OCI-LY7 (cell line): ENCODE data around the gene OR52E1. TPM values are rescaled to one million over a fixed set of nuclear protein-coding genes. Genes with fewer than 3 reads are reported as not detected.

Experiments used
- BruUV-seq: library from RNA; stranded (reverse); fragments of 400-500 nt; replicated peaks from 2 replicates; lab custom pipeline; 2021; lab: Mats Ljungman, UMichigan
- CTCF ChIA-PET: fragments of 300-600 bp; sonication (Branson Sonifier 250); formaldehyde crosslinking; loops from one replicate; lab custom pipeline; 2022; ENCODE audit warnings: antibody characterized with exemption; ENCODE audit not compliant: unreplicated experiment; lab: Charles Lee
- POLR2A ChIA-PET: fragments of 300-600 bp; sonication (Branson Sonifier 250); formaldehyde crosslinking; loops from one replicate; lab custom pipeline; 2022; ENCODE audit warnings: antibody characterized with exemption; lab: Charles Lee
- DNase-seq: peaks from one replicate; pipeline ENCODE4 v3.0.0-alpha.2; 2015; ENCODE audit warnings: low spot score
- H2AFZ ChIP-seq: fragments of 200-600 bp; sonication (generic), shearing (Covaris generic); 2 replicates; pipeline ENCODE4 v1.6.1; 2014; ENCODE audit warnings: mild to moderate bottlenecking, antibody characterized with exemption, low read length, moderate library complexity
- H3K27ac ChIP-seq: fragments of 200-600 bp; sonication (generic); 2 replicates; pipeline ENCODE4 v1.5.1; 2014; ENCODE audit warnings: mixed run types, low read depth, mild to moderate bottlenecking, moderate library complexity, low read length, inconsistent platforms; ENCODE audit not compliant: poor library complexity, severe bottlenecking
- H3K36me3 ChIP-seq: fragments of 200-600 bp; sonication (generic); 2 replicates; pipeline ENCODE4 v1.6.1; 2014; ENCODE audit warnings: mild to moderate bottlenecking, antibody characterized with exemption, low read length, moderate library complexity, mixed read lengths; ENCODE audit not compliant: insufficient read depth
- H3K4me1 ChIP-seq: fragments of 200-600 bp; sonication (generic); 2 replicates; pipeline ENCODE4 v1.5.1; 2014; ENCODE audit warnings: mild to moderate bottlenecking, low read length; ENCODE audit not compliant: insufficient read depth, poor library complexity, severe bottlenecking
- H3K4me2 ChIP-seq: fragments of 200-600 bp; sonication (generic); 2 replicates; pipeline ENCODE4 v1.6.1; 2014; ENCODE audit warnings: mild to moderate bottlenecking, low read length
- H3K4me3 ChIP-seq: fragments of 200-600 bp; sonication (generic); 2 replicates; pipeline ENCODE4 v1.5.1; 2014; ENCODE audit warnings: mild to moderate bottlenecking, low read depth, low read length; ENCODE audit not compliant: poor library complexity, severe bottlenecking
- H3K79me2 ChIP-seq: fragments of 200-600 bp; sonication (generic); 2 replicates; pipeline ENCODE4 v1.6.1; 2016; ENCODE audit warnings: low read depth, mild to moderate bottlenecking, low read length, moderate library complexity, mixed read lengths; ENCODE audit not compliant: insufficient read depth
- H3K9me2 ChIP-seq: fragments of 200-600 bp; sonication (generic); 2 replicates; pipeline ENCODE4 v1.6.1; 2016; ENCODE audit warnings: mild to moderate bottlenecking, low read length, mixed read lengths; ENCODE audit not compliant: insufficient read depth
- H3K9me3 ChIP-seq: fragments of 200-600 bp; sonication (generic); 2 replicates; pipeline ENCODE4 v1.6.1; 2014; ENCODE audit warnings: mild to moderate bottlenecking, mixed run types, low read length, mixed read lengths
- H4K20me1 ChIP-seq: fragments of 200-600 bp; sonication (generic); 2 replicates; pipeline ENCODE4 v1.6.1; 2014; ENCODE audit warnings: mild to moderate bottlenecking, antibody characterized with exemption, low read length, moderate library complexity, mixed read lengths; ENCODE audit not compliant: insufficient read depth
- CTCF ChIP-seq: fragments of 200-600 bp; sonication (generic); conservative IDR thresholded peaks from 2 replicates; pipeline ENCODE4 v1.5.1; 2014; ENCODE audit warnings: mild to moderate bottlenecking, antibody characterized with exemption, low read length, moderate library complexity, mixed read lengths
- EZH2phosphoT487 ChIP-seq: fragments of 200-600 bp; sonication (generic); IDR thresholded peaks from 2 replicates; pipeline ENCODE4 v1.6.1; 2018; ENCODE audit warnings: low read depth, borderline replicate concordance, mild to moderate bottlenecking, mixed run types, antibody characterized with exemption, low read length, moderate library complexity, mixed read lengths
- intact Hi-C: fragments of 100-400 bp; cut with micrococcal nuclease; formaldehyde crosslinking; loops from one replicate; pipeline ENCODE4 v1.10.0; 2022; ENCODE audit not compliant: unreplicated experiment
- total RNA-seq, 2 experiments: library from RNA; depleted of rRNA in 1 of 2; stranded (reverse); fragments of >200 nt in 1 of 2; shearing (Covaris generic) in 1 of 2; gene quantifications; 2 replicates each; pipeline ENCODE4 v1.2.3, GENCODE V29; 2014 to 2022

The OR52E1 gene
- total RNA-seq, 2 experiments from 2014 or later = not detected

DNA sequence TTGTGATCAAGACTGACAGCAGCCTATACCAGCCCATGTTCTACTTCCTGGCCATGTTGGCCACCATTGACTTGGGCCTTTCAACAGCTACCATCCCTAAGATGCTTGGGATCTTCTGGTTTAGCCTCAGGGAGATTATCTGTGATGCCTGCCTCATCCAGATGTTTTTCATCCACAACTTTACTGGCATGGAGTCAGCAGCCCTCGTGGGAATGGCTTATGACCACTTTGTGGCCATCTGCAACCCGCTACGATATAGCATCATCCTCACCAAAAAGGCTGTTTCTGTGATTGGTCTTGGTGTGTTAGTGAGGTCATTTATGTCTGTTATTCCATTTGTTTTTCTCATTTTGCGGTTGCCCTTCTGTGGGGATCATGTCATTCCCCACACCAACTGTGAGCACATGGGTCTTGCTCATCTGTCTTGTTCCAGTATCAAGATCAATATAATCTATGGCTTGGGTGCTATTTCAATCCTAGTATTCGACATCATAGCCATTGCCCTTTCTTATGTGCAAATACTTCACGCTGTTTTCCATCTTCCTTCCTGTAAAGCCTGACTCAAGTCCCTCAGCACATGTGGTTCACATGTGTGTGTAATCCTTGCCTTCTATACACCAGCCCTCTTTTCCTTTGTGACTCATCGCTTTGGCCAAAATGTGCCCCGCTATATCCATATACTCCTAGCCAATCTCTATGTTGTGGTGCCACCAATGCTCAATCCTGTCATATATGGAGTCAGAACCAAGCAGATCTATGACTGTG, 23.6 kb downstream of the OR52E1 start:
- Histone ChIP-seq H4K20me1 (no peaks in the 10 kb centered on the region), H3K9me2 (no peaks in the 10 kb centered on the region), H3K79me2 (no peaks in the 10 kb centered on the region; the same call in 1 of the 2 replicates), H3K4me1 (no peaks in the 10 kb centered on the region), H3K4me3 (no peak overlapping the region), H3K36me3 (no peaks in the 10 kb centered on the region), H2AFZ (no peak overlapping the region), H3K27ac (no peak overlapping the region), H3K9me3 (no peaks in the 10 kb centered on the region), H3K4me2 (no peak overlapping the region)
- ChIA-PET CTCF (no interaction called here), POLR2A (no interaction called here)
- intact Hi-C loops = no loop called here
- DNase-seq = no peak
- no TSS peak for BruUV-seq
- TF ChIP-seq CTCF = no peak
- TF ChIP-seq EZH2phosphoT487 = no peak

GRCh38 chr11:5096011-5096410, 26.6 kb downstream of the OR52E1 start:
- no peaks in the 10 kb centered on the region for H3K9me2 ChIP-seq
- no peak for DNase-seq
- TF ChIP-seq CTCF (no peak), EZH2phosphoT487 (no peak)
- H3K4me2 ChIP-seq = no peak overlapping the region
- no peaks in the 10 kb centered on the region; the same call in 1 of the 2 replicates for H3K79me2 ChIP-seq
- H3K36me3 ChIP-seq = no peaks in the 10 kb centered on the region
- intact Hi-C loops = no loop called here
- no TSS peak for BruUV-seq
- H3K4me1 ChIP-seq = no peaks in the 10 kb centered on the region
- H3K4me3 ChIP-seq = no peak overlapping the region
- no peak overlapping the region for H3K27ac ChIP-seq
- POLR2A ChIA-PET = no interaction called here
- H4K20me1 ChIP-seq = no peaks in the 10 kb centered on the region
- no peak overlapping the region for H2AFZ ChIP-seq
- no peaks in the 10 kb centered on the region for H3K9me3 ChIP-seq
- CTCF ChIA-PET = no interaction called here

GRCh38 chr11:5102246-5102645, 32.9 kb downstream of the OR52E1 start:
- intact Hi-C loops = no loop called here
- Histone ChIP-seq H3K4me3 (no peak overlapping the region), H3K4me1 (no peaks in the 10 kb centered on the region), H3K79me2 (no peaks in the 10 kb centered on the region), H3K9me3 (no peaks in the 10 kb centered on the region), H4K20me1 (no peaks in the 10 kb centered on the region), H3K27ac (no peak overlapping the region), H3K4me2 (no peak overlapping the region), H3K36me3 (no peaks in the 10 kb centered on the region), H2AFZ (no peak overlapping the region), H3K9me2 (no peaks in the 10 kb centered on the region)
- BruUV-seq = no TSS peak
- ChIA-PET POLR2A (interaction anchor here (0.7 kb wide), 1 partner anchor 10 kb away, joined by 3 read pairs; no protein-coding TSS in a partner anchor), CTCF (no interaction called here)
- TF ChIP-seq EZH2phosphoT487 = no peak
- no peak for TF ChIP-seq CTCF
- DNase-seq = no peak
